ENCODE data around the gene IGFL1.
"Not testable (repeated sequence)": the region's sequence is repeated elsewhere in the genome, so short reads cannot be mapped to it uniquely, and the experiment has no call there.

IGFL1 gene

DNA sequence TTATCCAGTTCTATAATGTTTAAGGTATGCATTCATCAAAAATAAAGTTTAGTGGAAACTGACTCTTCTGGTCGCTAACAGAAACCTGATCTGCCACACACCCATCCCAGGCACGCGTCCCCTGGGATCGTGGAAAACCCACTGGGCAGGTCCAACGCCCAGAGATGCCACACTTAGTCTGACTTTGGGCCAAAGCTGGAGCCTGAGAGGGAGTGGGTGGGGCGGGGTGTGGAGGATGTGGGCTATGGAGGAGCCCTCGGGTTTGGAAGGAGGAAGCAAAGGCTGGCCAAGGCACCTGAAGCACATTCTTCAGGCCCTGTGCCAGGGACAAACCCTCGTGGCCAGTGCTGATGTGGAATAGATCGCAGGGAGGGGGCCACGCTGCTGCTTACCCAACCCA lies 2.5 kb downstream of the IGFL1 start:
- no peak overlapping the region for H2AFZ ChIP-seq (ENCODE audit: low read length)
- TF ChIP-seq, protein P1, sequence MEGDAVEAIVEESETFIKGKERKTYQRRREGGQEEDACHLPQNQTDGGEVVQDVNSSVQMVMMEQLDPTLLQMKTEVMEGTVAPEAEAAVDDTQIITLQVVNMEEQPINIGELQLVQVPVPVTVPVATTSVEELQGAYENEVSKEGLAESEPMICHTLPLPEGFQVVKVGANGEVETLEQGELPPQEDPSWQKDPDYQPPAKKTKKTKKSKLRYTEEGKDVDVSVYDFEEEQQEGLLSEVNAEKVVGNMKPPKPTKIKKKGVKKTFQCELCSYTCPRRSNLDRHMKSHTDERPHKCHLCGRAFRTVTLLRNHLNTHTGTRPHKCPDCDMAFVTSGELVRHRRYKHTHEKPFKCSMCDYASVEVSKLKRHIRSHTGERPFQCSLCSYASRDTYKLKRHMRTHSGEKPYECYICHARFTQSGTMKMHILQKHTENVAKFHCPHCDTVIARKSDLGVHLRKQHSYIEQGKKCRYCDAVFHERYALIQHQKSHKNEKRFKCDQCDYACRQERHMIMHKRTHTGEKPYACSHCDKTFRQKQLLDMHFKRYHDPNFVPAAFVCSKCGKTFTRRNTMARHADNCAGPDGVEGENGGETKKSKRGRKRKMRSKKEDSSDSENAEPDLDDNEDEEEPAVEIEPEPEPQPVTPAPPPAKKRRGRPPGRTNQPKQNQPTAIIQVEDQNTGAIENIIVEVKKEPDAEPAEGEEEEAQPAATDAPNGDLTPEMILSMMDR (conservative IDR thresholded peaks at IDR 0.05; ENCODE audit: low read length) = no peak
- TF ChIP-seq EZH2phosphoT487 (IDR thresholded peaks at IDR 0.05; ENCODE audit: borderline replicate concordance) = no peak
- no peaks in the 10 kb centered on the region for H3K9me3 ChIP-seq (ENCODE audit: insufficient read depth, low read depth, low read length)
- no peaks in the 10 kb centered on the region for H3K4me1 ChIP-seq (ENCODE audit: insufficient read depth, low read length, poor library complexity, severe bottlenecking)
- no peaks in the 10 kb centered on the region for H3K79me2 ChIP-seq (ENCODE audit: insufficient read depth, low read length)
- no peak overlapping the region for H3K4me2 ChIP-seq (ENCODE audit: low read depth, low read length, poor library complexity, severe bottlenecking)
- no peaks in the 10 kb centered on the region for H4K20me1 ChIP-seq (ENCODE audit: insufficient read depth, low read length, poor library complexity, severe bottlenecking)
- no peaks in the 10 kb centered on the region for H3K36me3 ChIP-seq (ENCODE audit: insufficient read depth, low read length)
- no peak overlapping the region for H3K4me3 ChIP-seq (ENCODE audit: low read length, poor library complexity, severe bottlenecking)
- no peaks in the 10 kb centered on the region for H3K9me2 ChIP-seq (replicated peaks; ENCODE audit: low read depth, low read length)
- H3K9ac ChIP-seq (ENCODE audit: low read depth, low read length, poor library complexity, severe bottlenecking) = no peak overlapping the region
- H3K27me3 ChIP-seq (ENCODE audit: insufficient read depth, low read length, poor library complexity, severe bottlenecking) = no peaks in the 10 kb centered on the region
- no peaks in the 10 kb centered on the region for H3F3A ChIP-seq (ENCODE audit: low read depth)

DNA sequence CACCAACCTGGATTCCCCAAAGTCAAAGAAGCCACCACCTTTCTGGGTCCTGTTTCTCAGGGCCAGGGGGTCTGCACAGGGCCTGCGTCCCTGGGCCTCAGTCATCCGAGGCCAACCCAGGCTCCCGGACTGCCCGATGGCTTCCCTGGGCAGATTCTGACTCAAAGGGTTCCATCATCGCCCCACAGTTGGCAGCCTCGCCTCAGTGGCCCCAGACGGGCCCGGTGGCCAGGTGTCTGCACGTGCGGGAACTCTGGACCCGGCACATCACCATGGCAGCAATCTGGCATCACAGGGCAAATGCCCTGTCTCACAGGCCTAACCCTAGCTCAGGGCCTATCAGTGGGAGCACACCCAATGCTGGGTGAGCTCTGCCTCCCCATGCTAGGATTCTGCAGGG lies 2.9 kb downstream of the IGFL1 start:
- no peak overlapping the region for H3K4me3 ChIP-seq (ENCODE audit: low read length, poor library complexity, severe bottlenecking)
- H3K9me3 ChIP-seq (ENCODE audit: insufficient read depth, low read depth, low read length) = no peaks in the 10 kb centered on the region
- no peaks in the 10 kb centered on the region for H4K20me1 ChIP-seq (ENCODE audit: insufficient read depth, low read length, poor library complexity, severe bottlenecking)
- no peak overlapping the region for H3K4me2 ChIP-seq (ENCODE audit: low read depth, low read length, poor library complexity, severe bottlenecking)
- H3K36me3 ChIP-seq (ENCODE audit: insufficient read depth, low read length) = no peaks in the 10 kb centered on the region
- H3K27me3 ChIP-seq (ENCODE audit: insufficient read depth, low read length, poor library complexity, severe bottlenecking) = no peaks in the 10 kb centered on the region
- H3K9me2 ChIP-seq (replicated peaks; ENCODE audit: low read depth, low read length) = no peaks in the 10 kb centered on the region
- no peak overlapping the region for H3K9ac ChIP-seq (ENCODE audit: low read depth, low read length, poor library complexity, severe bottlenecking)
- H3K4me1 ChIP-seq (ENCODE audit: insufficient read depth, low read length, poor library complexity, severe bottlenecking) = no peaks in the 10 kb centered on the region
- H3K79me2 ChIP-seq (ENCODE audit: insufficient read depth, low read length) = no peaks in the 10 kb centered on the region
- no peak overlapping the region for H2AFZ ChIP-seq (ENCODE audit: low read length)
- H3F3A ChIP-seq (ENCODE audit: low read depth) = no peaks in the 10 kb centered on the region
- TF ChIP-seq EZH2phosphoT487 (IDR thresholded peaks at IDR 0.05; ENCODE audit: borderline replicate concordance) = no peak
- TF ChIP-seq, protein P1 (conservative IDR thresholded peaks at IDR 0.05; ENCODE audit: low read length) = no peak

DNA sequence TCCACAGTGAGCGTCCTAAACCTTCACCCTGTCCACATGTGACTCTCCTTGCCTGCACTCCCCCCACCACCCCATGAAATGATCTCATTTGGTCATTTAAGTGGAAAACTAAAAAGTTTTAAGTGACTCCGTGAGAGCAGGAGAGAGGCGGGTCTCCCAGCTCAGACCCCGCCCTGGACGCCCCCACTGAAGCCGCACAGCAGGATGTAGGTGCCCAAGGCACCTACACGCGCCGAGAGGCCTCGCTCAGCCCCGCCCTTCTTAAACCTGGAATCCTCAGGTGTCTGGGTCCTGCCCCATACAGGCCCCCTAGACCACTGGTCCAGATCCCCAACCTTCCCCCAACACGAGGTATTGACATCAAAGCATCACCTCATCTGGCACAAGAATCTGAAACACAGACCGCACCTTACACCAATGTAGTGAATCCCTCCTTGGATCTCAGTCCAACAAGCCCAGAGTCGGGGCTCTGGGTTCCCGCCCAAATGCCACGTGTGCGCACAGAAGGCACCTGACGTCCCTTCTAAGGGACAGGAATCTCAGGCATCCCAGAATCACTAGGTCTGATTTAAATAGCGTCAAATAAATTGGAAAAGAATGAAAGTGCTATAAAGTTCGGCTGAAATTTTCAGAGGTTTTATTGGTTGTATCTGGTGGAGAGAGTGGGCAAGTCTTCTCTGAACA lies 3.5 kb downstream of the IGFL1 start:
- no peaks in the 10 kb centered on the region for H3K27me3 ChIP-seq (ENCODE audit: insufficient read depth, low read length, poor library complexity, severe bottlenecking)
- H4K20me1 ChIP-seq (ENCODE audit: insufficient read depth, low read length, poor library complexity, severe bottlenecking) = no peaks in the 10 kb centered on the region
- no peak overlapping the region for H3K4me2 ChIP-seq (ENCODE audit: low read depth, low read length, poor library complexity, severe bottlenecking)
- no peaks in the 10 kb centered on the region for H3K36me3 ChIP-seq (ENCODE audit: insufficient read depth, low read length)
- no peak overlapping the region for H3K9ac ChIP-seq (ENCODE audit: low read depth, low read length, poor library complexity, severe bottlenecking)
- TF ChIP-seq, protein P1 (conservative IDR thresholded peaks at IDR 0.05; ENCODE audit: low read length) = no peak
- TF ChIP-seq EZH2phosphoT487 (IDR thresholded peaks at IDR 0.05; ENCODE audit: borderline replicate concordance) = no peak
- no peaks in the 10 kb centered on the region for H3K9me2 ChIP-seq (replicated peaks; ENCODE audit: low read depth, low read length)
- no peak overlapping the region for H2AFZ ChIP-seq (ENCODE audit: low read length)
- no peaks in the 10 kb centered on the region for H3K9me3 ChIP-seq (ENCODE audit: insufficient read depth, low read depth, low read length)
- H3K79me2 ChIP-seq (ENCODE audit: insufficient read depth, low read length) = no peaks in the 10 kb centered on the region
- no peaks in the 10 kb centered on the region for H3F3A ChIP-seq (ENCODE audit: low read depth)
- H3K4me3 ChIP-seq (ENCODE audit: low read length, poor library complexity, severe bottlenecking) = no peak overlapping the region
- H3K4me1 ChIP-seq (ENCODE audit: insufficient read depth, low read length, poor library complexity, severe bottlenecking) = no peaks in the 10 kb centered on the region

DNA sequence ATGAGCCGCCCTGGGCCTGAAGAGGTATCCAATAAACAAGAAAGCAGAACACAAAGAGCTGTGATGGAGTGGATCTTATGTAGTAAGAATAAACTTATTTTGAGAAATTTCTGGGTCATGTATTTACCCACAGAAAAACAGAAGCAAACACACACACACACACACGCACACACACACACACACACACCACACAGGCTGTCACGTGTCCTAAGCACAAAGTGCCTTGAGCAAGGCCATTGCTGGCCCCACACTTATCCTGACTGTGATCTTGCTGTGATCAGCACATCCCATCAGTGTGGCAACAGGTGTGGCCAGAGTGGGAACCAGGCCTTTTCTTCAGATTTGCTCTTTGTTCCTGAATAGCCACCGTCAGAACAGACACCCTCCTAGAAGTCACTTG lies 4.3 kb downstream of the IGFL1 start:
- H3K4me3 ChIP-seq (ENCODE audit: low read length, poor library complexity, severe bottlenecking); H3K9ac ChIP-seq (ENCODE audit: low read depth, low read length, poor library complexity, severe bottlenecking); H3K9me3 ChIP-seq (ENCODE audit: insufficient read depth, low read depth, low read length); H3K9me2 ChIP-seq (replicated peaks; ENCODE audit: low read depth, low read length); H3K27me3 ChIP-seq (ENCODE audit: insufficient read depth, low read length, poor library complexity, severe bottlenecking); H3F3A ChIP-seq (ENCODE audit: low read depth); H3K36me3 ChIP-seq (ENCODE audit: insufficient read depth, low read length); H3K4me2 ChIP-seq (ENCODE audit: low read depth, low read length, poor library complexity, severe bottlenecking); H4K20me1 ChIP-seq (ENCODE audit: insufficient read depth, low read length, poor library complexity, severe bottlenecking); H3K79me2 ChIP-seq (ENCODE audit: insufficient read depth, low read length); H3K4me1 ChIP-seq (ENCODE audit: insufficient read depth, low read length, poor library complexity, severe bottlenecking); H2AFZ ChIP-seq (ENCODE audit: low read length): not testable (repeated sequence)

DNA sequence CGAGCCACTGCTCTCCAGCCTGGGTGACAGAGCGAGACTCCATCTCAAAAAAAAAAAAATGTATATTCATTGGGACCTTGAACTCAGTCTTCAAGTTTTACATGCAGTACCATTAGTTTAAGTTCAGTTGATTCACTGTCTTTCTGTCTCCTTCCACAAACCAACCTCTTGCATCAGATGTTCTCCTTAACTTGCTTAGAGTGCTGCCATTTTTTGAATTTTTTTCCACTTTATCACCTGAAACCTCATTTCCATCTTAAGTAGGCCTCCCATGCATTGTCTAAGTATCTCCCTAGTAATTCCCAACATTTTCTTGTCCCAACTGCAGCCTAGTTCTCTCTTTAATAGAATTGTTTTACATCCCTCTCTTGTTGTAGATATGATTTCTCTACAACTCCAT lies 8.6 kb downstream of the IGFL1 start:
- not testable (repeated sequence) for H3K4me3 ChIP-seq (ENCODE audit: low read length, poor library complexity, severe bottlenecking); H4K20me1 ChIP-seq (ENCODE audit: insufficient read depth, low read length, poor library complexity, severe bottlenecking); H2AFZ ChIP-seq (ENCODE audit: low read length); H3K9me2 ChIP-seq (replicated peaks; ENCODE audit: low read depth, low read length); H3F3A ChIP-seq (ENCODE audit: low read depth); H3K9me3 ChIP-seq (ENCODE audit: insufficient read depth, low read depth, low read length); H3K36me3 ChIP-seq (ENCODE audit: insufficient read depth, low read length); H3K4me1 ChIP-seq (ENCODE audit: insufficient read depth, low read length, poor library complexity, severe bottlenecking); H3K79me2 ChIP-seq (ENCODE audit: insufficient read depth, low read length); H3K27me3 ChIP-seq (ENCODE audit: insufficient read depth, low read length, poor library complexity, severe bottlenecking); H3K4me2 ChIP-seq (ENCODE audit: low read depth, low read length, poor library complexity, severe bottlenecking); H3K9ac ChIP-seq (ENCODE audit: low read depth, low read length, poor library complexity, severe bottlenecking)
